HFFc6 (cell line): ENCODE results near the gene SPRY4. TPM values are rescaled to one million over a fixed set of nuclear protein-coding genes. Genes with fewer than 3 reads are reported as not detected.
A peak's percentile ranks its signal among the peaks of the same experiment; 100 is the strongest.

Experiments used
- DNase-seq: peaks from one replicate; pipeline ENCODE4 v3.0.0-alpha.2; 2018
- H3K27ac Mint-ChIP-seq: 2 replicates; pipeline ENCODE4 v1.8.0; 2020; ENCODE audit warnings: mild to moderate bottlenecking, mixed read lengths
- H3K27me3 Mint-ChIP-seq: 2 replicates; pipeline ENCODE4 v1.8.0; 2021; ENCODE audit warnings: mild to moderate bottlenecking, moderate library complexity, mixed read lengths; ENCODE audit not compliant: insufficient read depth
- H3K36me3 Mint-ChIP-seq: 2 replicates; pipeline ENCODE4 v1.8.0; 2021; ENCODE audit warnings: low read depth, mixed read lengths
- H3K4me1 Mint-ChIP-seq: 2 replicates; pipeline ENCODE4 v1.8.0; 2020; ENCODE audit warnings: low read depth, mixed read lengths
- H3K4me3 Mint-ChIP-seq: 2 replicates; pipeline ENCODE4 v1.8.0; 2020; ENCODE audit warnings: mild to moderate bottlenecking, moderate library complexity, mixed read lengths
- H3K9me3 Mint-ChIP-seq: 2 replicates; pipeline ENCODE4 v1.8.0; 2020; ENCODE audit warnings: mild to moderate bottlenecking, mixed read lengths
- CTCF ChIP-seq: fragments of 200-600 bp; sonication (generic); IDR thresholded peaks from 2 replicates; pipeline ENCODE4 v1.5.0; 2021; ENCODE audit warnings: antibody characterized with exemption, mild to moderate bottlenecking
- total RNA-seq, 6 experiments: library from RNA; stranded (reverse); fragmentation: NEBNext Ultra II Directional; extraction: Animal tissue kit (Norgen Biotek cat#: 25700); gene quantifications; 2 replicates in 1 of 6; 3 replicates in 5 of 6; pipeline ENCODE4 v1.2.3, GENCODE V29; 2021

The SPRY4 gene
- total RNA-seq, 6 experiments from 2014 or later, result 26.1 to 28.9 (median 27.8) TPM

GRCh38 chr5:142323480-142324135 is 1.2 kb downstream of the SPRY4 start:
- TF ChIP-seq CTCF, result no peak
- Mint-ChIP-seq H3K4me1 (peaks cover 70% of the 10 kb centered on the region), H3K27me3 (peaks cover 2% of the 10 kb centered on the region), H3K27ac (peak overlapping the region; percentile 96), H3K9me3 (no peaks in the 10 kb centered on the region), H3K36me3 (peaks cover 27% of the 10 kb centered on the region), H3K4me3 (peak overlapping the region; percentile 96)
- no peak for DNase-seq

GRCh38 chr5:142322747-142323479 is 1.9 kb downstream of the SPRY4 start:
- peak overlapping the region; percentile 96 for H3K4me3 Mint-ChIP-seq
- peak; percentile 42 for DNase-seq
- TF ChIP-seq CTCF, result no peak
- H3K36me3 Mint-ChIP-seq, result peaks cover 30% of the 10 kb centered on the region
- H3K27me3 Mint-ChIP-seq, result peaks cover 2% of the 10 kb centered on the region
- H3K4me1 Mint-ChIP-seq, result peaks cover 70% of the 10 kb centered on the region
- H3K9me3 Mint-ChIP-seq, result no peaks in the 10 kb centered on the region
- peak overlapping the region; percentile 96 for H3K27ac Mint-ChIP-seq

GRCh38 chr5:142322403-142322746 is 2.4 kb downstream of the SPRY4 start:
- Mint-ChIP-seq H3K36me3 (peaks cover 33% of the 10 kb centered on the region), H3K27ac (peak overlapping the region; percentile 96), H3K9me3 (no peaks in the 10 kb centered on the region), H3K4me3 (peak overlapping the region; percentile 96), H3K27me3 (peaks cover 2% of the 10 kb centered on the region), H3K4me1 (peaks cover 70% of the 10 kb centered on the region)
- no peak for DNase-seq
- TF ChIP-seq CTCF, result no peak

- no peak for DNase-seq
- peaks cover 70% of the 10 kb centered on the region for H3K4me1 Mint-ChIP-seq
- no peaks in the 10 kb centered on the region for H3K9me3 Mint-ChIP-seq
- TF ChIP-seq CTCF, result no peak
- peak overlapping the region; percentile 96 for H3K4me3 Mint-ChIP-seq
- peaks cover 38% of the 10 kb centered on the region for H3K36me3 Mint-ChIP-seq
- peak overlapping the region; percentile 71 for H3K27ac Mint-ChIP-seq
- H3K27me3 Mint-ChIP-seq, result peaks cover 2% of the 10 kb centered on the region
These were observed 3.8 kb downstream of the SPRY4 start for GRCh38 chr5:142320851-142321560.

GRCh38 chr5:142320430-142320738 is 4.4 kb downstream of the SPRY4 start:
- Mint-ChIP-seq H3K27ac (peak overlapping the region; percentile 71), H3K4me3 (peak overlapping the region; percentile 96), H3K9me3 (no peaks in the 10 kb centered on the region), H3K27me3 (peaks cover 2% of the 10 kb centered on the region), H3K4me1 (peaks cover 75% of the 10 kb centered on the region), H3K36me3 (peaks cover 44% of the 10 kb centered on the region)
- no peak for DNase-seq
- no peak for TF ChIP-seq CTCF
